HG03432 (cell line): ENCODE measurements around the gene ACADSB.
A peak's percentile ranks its signal among the peaks of the same experiment; 100 is the strongest.

Experiments used
- ATAC-seq: cut with Tn5 transposase; IDR thresholded peaks from one replicate; pipeline ENCODE4 v1.9.1; 2021; ENCODE audit warnings: mild to moderate bottlenecking, moderate library complexity; ENCODE audit not compliant: unreplicated experiment

Gene ACADSB

GRCh38 chr10:123008355-123009104 is at the start of gene ACADSB, which contains the start of gene IKZF5:
Gene ACADSB, plus strand, starts transcription at chr10:123009006. Its CDS starts 24 bp downstream, at chr10:123009030.
Gene IKZF5, minus strand, starts transcription at chr10:123008795. Its CDS starts 10,170 bp downstream, at chr10:122998625.
- peak; percentile 84 for ATAC-seq

DNA sequence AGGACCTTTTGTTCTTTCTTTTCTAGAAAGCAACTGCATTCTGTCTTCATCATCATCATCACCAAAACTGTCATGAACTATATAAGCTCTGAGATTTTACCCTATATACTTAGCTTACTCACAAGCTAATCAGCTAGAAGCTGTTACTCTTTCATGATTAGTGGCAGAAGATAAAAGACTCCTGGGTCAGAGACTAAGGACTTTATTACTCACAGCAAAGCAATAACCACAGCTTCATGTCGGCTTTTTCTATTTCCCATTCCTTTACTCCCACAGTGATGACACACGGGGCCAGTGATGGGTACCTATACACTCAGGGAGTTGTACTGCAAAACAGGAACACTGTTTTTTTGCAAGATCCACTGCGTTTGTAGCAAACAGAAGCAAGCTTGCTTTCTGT is 46.4 kb upstream of the ACADSB start:
- ATAC-seq, result no peak

DNA sequence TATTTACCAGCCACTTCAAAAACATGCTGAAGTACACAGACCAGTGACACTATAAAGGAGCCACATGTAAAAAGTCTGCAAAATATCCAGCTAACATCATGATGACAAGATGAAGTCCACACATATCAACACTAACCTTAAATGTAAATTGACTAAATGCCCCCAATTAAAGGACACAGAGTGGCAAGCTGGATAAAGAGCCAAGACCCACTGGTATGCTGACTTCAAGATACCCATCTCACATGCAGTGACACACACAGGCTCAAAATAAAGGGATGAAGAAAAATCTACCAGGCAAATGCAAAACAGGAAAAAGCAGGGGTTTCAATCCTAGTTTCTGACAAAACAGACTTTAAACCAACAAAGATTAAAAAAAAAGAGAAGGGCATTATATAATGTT is 41.9 kb upstream of the ACADSB start:
- ATAC-seq, result no peak

DNA sequence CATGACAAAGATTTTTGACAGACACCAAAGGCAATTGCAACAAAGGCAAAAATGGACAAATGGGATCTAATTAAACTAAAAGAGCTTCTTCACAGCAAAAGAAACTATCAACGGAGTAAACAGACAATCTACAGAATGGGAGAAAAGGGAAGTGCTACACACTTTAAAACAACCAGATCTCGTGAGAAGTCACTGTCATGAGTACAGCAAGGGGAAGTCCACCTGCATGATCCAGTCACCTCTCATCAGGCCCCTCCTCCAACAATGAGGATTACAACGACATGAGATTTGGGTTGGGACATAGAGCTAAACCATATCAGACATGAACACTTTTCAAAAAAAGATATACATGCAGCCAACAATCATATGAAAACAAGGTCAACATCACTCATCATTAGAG is 40.1 kb upstream of the ACADSB start:
- ATAC-seq, result no peak

DNA sequence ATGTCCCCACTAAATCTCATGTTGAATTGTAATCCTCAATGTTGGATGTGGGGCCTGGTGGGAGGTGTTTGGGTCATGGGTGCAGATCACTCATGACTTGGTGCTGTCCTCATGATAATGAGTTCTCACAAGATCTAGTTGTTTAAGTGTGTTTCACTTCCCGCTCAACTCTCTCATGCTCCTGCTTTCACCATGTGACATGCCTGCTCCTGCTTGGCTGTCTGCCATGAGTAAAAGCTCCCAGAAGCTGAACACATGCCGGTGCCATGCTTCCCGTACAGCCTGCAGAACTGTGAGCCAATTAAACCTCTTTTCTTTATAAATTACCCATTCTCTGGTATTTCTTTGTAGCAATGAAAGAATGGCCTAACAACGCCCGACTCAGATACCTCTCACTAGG is 34.8 kb upstream of the ACADSB start:
- ATAC-seq, result no peak

- ATAC-seq, result no peak
Observed at GRCh38 chr10:122974543-122975064, 34.2 kb upstream of the ACADSB start.

DNA sequence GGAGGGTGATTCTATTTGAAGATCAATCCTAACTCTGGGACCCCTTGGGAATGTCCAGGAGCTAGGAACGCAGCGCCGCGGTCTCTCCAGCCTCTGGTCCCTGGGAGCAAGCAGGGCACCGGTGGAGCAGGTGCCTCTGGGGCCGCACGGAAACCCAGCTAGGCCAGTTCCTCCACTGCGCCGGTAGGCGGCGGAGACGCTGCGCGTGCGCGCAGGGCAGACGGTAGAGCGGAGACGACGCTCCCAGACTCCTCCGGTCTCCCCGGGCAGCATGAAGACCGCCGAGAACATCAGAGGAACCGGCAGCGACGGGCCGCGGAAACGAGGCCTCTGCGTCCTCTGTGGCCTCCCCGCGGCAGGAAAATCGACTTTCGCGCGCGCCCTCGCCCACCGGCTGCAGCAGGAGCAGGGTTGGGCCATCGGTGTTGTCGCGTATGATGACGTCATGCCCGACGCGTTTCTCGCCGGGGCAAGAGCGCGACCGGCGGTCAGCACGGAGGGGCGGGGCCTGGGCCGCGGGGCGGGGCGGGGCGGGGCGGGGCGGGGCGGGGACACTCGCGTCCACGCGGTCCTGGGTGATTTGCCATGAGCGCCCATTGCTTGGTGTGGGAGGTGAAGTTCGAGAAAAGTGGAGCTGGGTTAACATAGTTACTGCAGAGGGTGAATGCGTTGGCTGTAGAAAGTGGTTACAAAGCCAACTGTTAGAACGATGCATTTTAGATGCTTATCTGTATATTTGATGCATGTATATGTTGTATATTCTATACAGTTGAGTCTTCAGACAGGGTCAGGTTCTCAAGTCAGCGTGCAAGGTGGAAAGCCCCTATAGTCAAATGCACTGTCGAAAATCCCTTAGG is 28.4 kb upstream of the ACADSB start, which contains the start of gene PSTK:
Gene PSTK (plus strand): TSS at position 193 of the 857 bp plus-strand sequence. CDS start 79 bp downstream, at position 272.
- peak; percentile 97 for ATAC-seq

- no peak for ATAC-seq
Observed at GRCh38 chr10:122981066-122981464, 27.7 kb upstream of the ACADSB start.

DNA sequence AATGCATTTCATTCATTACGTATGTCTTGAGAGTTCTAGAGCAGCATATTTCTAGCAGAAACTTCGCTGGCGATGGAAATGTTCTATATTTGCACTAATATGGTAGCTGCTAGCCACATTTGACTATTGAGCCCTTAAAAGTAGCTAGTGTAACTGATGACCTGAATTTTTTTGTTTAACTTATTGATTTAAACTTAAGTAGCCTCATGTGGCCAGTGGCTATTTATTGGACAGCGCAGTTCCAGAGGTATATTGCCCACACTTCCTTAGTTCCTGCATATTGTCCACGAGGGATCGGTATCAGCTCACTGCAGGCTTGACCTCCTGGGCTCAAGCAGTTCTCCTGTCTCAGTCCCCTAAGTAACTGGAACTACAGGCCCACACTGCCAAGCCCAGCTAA is 24.9 kb upstream of the ACADSB start:
- no peak for ATAC-seq

- no peak for ATAC-seq
Observed at GRCh38 chr10:122984708-122985107, 24.1 kb upstream of the ACADSB start.

- ATAC-seq, result no peak
Observed at GRCh38 chr10:122986335-122986734, 22.5 kb upstream of the ACADSB start.

GRCh38 chr10:122988501-122988900 is 20.3 kb upstream of the ACADSB start:
- ATAC-seq, result no peak

- ATAC-seq, result no peak
Observed at GRCh38 chr10:122990278-122990677, 18.5 kb upstream of the ACADSB start.

DNA sequence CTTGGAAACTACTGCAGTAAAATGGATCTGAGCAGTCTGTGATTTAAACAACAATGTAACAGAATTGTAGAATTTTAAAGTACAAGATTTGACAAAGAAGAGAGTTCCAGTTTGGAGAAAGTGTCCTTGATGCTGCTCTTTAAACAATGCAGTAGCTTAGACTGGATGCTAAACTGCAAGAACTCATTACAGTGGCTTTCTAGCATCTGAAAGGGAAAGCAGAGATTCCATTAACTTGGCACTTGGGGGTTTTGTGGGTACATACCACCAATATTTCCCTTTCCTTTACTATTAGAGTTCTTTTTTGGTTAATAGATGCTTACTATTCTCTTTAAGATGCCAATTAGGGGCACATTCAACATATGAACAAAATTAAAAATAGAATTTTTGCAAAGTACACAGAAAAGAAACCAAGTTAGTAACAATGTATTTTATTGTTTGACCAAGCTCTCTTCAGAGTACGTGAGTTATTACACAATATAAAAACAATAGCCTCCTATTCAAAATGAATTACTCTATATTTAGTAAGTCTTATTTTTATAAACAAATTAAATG is 16.7 kb upstream of the ACADSB start:
- no peak for ATAC-seq

DNA sequence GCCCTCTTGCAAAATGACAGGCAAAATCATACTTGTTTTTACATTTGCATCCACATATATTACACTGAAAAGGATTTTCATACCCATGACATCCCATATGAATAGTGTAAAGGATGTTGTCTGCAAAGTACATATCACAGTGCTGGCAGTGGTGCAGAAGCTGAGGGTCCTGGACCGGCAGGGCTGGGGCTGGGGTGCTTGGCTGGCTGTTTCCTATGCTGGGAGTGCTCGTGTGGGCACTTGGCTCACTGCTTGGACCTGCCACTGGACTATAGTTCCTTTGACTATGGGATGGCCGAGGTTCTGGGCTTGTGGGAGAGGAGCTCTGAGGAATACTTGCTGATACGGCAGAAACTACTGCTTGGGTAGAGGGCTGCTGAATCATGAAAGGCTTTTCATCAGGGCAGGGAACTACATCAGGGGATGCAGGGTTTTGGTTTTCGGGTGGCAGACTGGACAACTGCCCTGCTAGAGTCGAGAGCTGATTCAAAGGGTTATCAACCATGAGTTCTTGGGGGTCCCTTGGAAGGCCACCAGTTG is 14.9 kb upstream of the ACADSB start:
- ATAC-seq, result no peak

GRCh38 chr10:122995936-122996335 is 12.9 kb upstream of the ACADSB start:
- no peak for ATAC-seq

- no peak for ATAC-seq
Observed at GRCh38 chr10:122997864-122998263, 10.9 kb upstream of the ACADSB start.

DNA sequence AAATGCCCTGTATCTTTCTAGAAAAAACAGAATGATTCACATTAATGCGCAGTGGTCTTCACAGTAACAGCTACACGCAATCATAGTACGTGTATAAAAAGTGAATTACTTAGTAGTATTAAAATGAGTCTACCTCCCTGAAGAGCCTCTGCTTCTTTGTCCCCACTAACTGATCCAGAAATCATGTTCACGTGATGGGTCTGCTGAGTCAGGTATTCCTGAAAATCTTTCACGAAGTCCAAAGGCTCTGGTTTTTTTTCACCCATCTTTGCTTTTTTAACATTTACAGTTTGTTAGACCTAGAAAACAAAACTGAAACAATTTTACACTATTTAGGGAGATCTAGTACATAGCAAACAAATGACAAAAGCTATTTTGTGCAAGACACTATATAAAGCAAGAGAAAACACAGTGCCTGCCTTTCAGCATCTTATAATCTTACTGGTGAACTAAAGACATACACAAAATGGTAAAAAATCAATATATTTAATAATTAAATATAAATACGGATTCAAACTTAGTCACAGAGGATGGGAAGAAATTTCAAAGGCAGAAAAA is 10.4 kb upstream of the ACADSB start:
- no peak for ATAC-seq

DNA sequence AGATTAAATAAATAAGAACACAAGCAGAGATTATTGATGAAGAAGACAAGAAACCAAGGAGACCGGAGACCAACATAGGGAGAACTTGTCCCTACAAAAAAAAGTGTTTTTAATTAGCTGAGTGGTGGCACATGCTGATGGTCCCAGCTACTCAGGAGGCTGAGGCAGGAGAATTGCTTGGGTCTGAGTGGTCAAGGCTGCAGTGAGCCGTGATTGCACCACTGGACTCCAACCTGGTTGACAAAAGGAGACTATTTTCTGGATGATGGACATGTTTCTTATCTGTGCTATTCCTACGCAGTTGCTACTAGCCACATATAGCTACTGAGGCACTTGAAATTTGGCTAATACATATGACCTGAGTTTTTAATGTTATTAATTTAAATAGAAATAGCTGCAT is 9.9 kb upstream of the ACADSB start:
- no peak for ATAC-seq

DNA sequence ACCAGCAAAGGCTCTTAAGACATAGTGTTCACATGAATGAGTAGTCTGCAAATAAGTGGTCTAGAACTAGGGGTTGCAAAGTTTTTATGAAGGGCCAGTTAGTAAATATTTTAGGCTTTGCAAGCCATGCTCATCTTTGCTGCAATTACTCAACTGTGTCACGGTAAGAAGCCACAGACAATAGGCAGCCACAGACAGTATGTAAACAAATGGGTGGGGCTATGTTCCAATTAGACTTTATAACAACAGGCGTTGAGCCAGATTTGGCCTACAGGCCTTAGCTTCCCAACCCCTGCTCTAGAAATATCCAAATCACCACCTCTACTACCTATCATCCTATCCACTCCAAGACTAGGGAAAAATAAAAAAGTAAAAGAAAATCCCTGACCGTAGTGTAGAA is 9.5 kb upstream of the ACADSB start:
- peak; percentile 45 for ATAC-seq

GRCh38 chr10:123000155-123000554 is 8.7 kb upstream of the ACADSB start:
- ATAC-seq, result no peak
